Keratinocyte (primary cell): Measurements from ENCODE around the gene SH2B2. TPM values are rescaled to one million over a fixed set of nuclear protein-coding genes. Genes with fewer than 3 reads are reported as not detected.

Source experiments
- DNase-seq: peaks from one replicate; pipeline ENCODE4 v3.0.0-alpha.2; 2011; ENCODE audit warnings: low read depth, missing footprints, low spot score
- FAIRE-seq: peaks from 2 replicates; lab custom pipeline; 2011; peaks lifted over from hg19 to GRCh38; lab: Jason Lieb, UNC
- H2AFZ ChIP-seq: 2 replicates; pipeline ENCODE4 v1.6.0; 2012; ENCODE audit warnings: low read length, control low read depth, inconsistent platforms; ENCODE audit not compliant: control insufficient read depth
- H3K27ac ChIP-seq: 2 replicates; pipeline ENCODE4 v1.5.1; 2011; ENCODE audit warnings: low read length; ENCODE audit not compliant: control insufficient read depth, insufficient read depth
- H3K27me3 ChIP-seq: 3 replicates; pipeline ENCODE4 v1.6.0; 2011; ENCODE audit warnings: low read length; ENCODE audit not compliant: control insufficient read depth, insufficient read depth; ENCODE audit errors: extremely low read depth
- H3K36me3 ChIP-seq, 2 experiments: 2 replicates in 1 of 2; 3 replicates in 1 of 2; pipeline ENCODE4 v1.5.1; 2011; ENCODE audit warnings: low read length in 2 of 2, mild to moderate bottlenecking in 1 of 2; ENCODE audit not compliant: control insufficient read depth in 2 of 2, insufficient read depth in 2 of 2; ENCODE audit errors: extremely low read depth in 1 of 2
- H3K4me1 ChIP-seq: 3 replicates; pipeline ENCODE4 v1.5.1; 2011; ENCODE audit warnings: low read length; ENCODE audit not compliant: control insufficient read depth, insufficient read depth; ENCODE audit errors: extremely low read depth
- H3K4me2 ChIP-seq: 3 replicates; pipeline ENCODE4 v1.6.0; 2011; ENCODE audit warnings: low read depth, low read length; ENCODE audit not compliant: control insufficient read depth, insufficient read depth; ENCODE audit errors: extremely low read depth
- H3K4me3 ChIP-seq, 3 experiments: fragments of 200-600 bp in 1 of 3; sonication (generic) in 1 of 3; 2 replicates in 2 of 3; 3 replicates in 1 of 3; pipeline ENCODE4 v1.5.1; 2011 to 2016; ENCODE audit warnings: low read length in 3 of 3, mild to moderate bottlenecking in 3 of 3, control low read depth in 2 of 3, inconsistent platforms in 1 of 3, low read depth in 1 of 3, mixed read lengths in 1 of 3, mixed run types in 1 of 3, moderate library complexity in 1 of 3; ENCODE audit not compliant: control insufficient read depth in 2 of 3, insufficient read depth in 2 of 3; ENCODE audit errors: extremely low read depth in 1 of 3
- H3K79me2 ChIP-seq: 2 replicates; pipeline ENCODE4 v1.6.0; 2012; ENCODE audit warnings: low read length; ENCODE audit not compliant: control insufficient read depth, insufficient read depth
- H3K9ac ChIP-seq: 3 replicates; pipeline ENCODE4 v1.6.0; 2011; ENCODE audit warnings: low read length; ENCODE audit not compliant: control insufficient read depth, insufficient read depth; ENCODE audit errors: extremely low read depth
- H3K9me1 ChIP-seq: 3 replicates; pipeline ENCODE4 v1.6.0; 2011; ENCODE audit warnings: low read length; ENCODE audit not compliant: control insufficient read depth, insufficient read depth; ENCODE audit errors: extremely low read depth
- H3K9me3 ChIP-seq: 2 replicates; pipeline ENCODE4 v1.5.1; 2012; ENCODE audit warnings: low read depth, low read length; ENCODE audit not compliant: control insufficient read depth
- H4K20me1 ChIP-seq: 3 replicates; pipeline ENCODE4 v1.6.0; 2011; ENCODE audit warnings: low read length; ENCODE audit not compliant: control insufficient read depth, insufficient read depth; ENCODE audit errors: extremely low read depth
- CTCF ChIP-seq, 3 experiments: IDR thresholded peaks in 1 of 3; conservative IDR thresholded peaks in 1 of 3; optimal IDR thresholded peaks in 1 of 3; 2 replicates in 2 of 3; 3 replicates in 1 of 3; pipeline versions ENCODE3 to v1.5.1; 2011; ENCODE audit warnings: low read length in 3 of 3, mild to moderate bottlenecking in 3 of 3, moderate library complexity in 2 of 3, control low read depth in 1 of 3, inconsistent platforms in 1 of 3; ENCODE audit not compliant: insufficient read depth in 2 of 3; ENCODE audit errors: extremely low read depth in 1 of 3
- EZH2 ChIP-seq: IDR thresholded peaks from one replicate; pipeline ENCODE4 v1.6.1; 2012; ENCODE audit warnings: inconsistent platforms, mild to moderate bottlenecking, low read length, moderate library complexity
- dilution Hi-C: fragments of 300-500 bp; cut with MboI; formaldehyde crosslinking; loops from one replicate; pipeline ENCODE4 v1.7.0; 2020; ENCODE audit warnings: low sequenced_read_pairs; ENCODE audit not compliant: extremely low pct_ligation_motif_present
- polyA plus RNA-seq, 5 experiments: library from polyadenylated mRNA; depleted of rRNA in 3 of 5; stranded (reverse) in 3 of 5; stranded (forward) in 1 of 5; unstranded in 1 of 5; fragments of >200 nt; gene quantifications; 1 replicate in 1 of 5; 2 replicates in 3 of 5; 3 replicates in 1 of 5; pipeline versions ENCODE4 v1.2.1 to v1.2.3, GENCODE V29; 2011 to 2012; ENCODE audit warnings: missing spikeins in 2 of 5, low read depth in 1 of 5, low replicate concordance in 1 of 5

SH2B2 gene
- polyA plus RNA-seq, 1 donor (not counting 4 experiments of a cell fraction or from before 2014, with no cell fraction given): 0.59 TPM

- DNase-seq (no peak), FAIRE-seq (no peak)
- Histone ChIP-seq H3K9me1 (no peaks in the 10 kb centered on the region), H3K27me3 (no peaks in the 10 kb centered on the region), H3K9ac (no peak overlapping the region), H3K27ac (no peak overlapping the region), H3K9me3 (no peaks in the 10 kb centered on the region), H2AFZ (no peak overlapping the region), H3K4me2 (no peak overlapping the region), H3K79me2 (no peaks in the 10 kb centered on the region), H4K20me1 (no peaks in the 10 kb centered on the region), H3K4me3 (no peak overlapping the region), H3K36me3 (no peaks in the 10 kb centered on the region), H3K4me1 (peaks cover 4% of the 10 kb centered on the region)
- dilution Hi-C loops: no loop called here
- TF ChIP-seq CTCF (optimal IDR thresholded peaks at IDR 0.05 in 1 of 3, IDR thresholded peaks at IDR 0.05 in 1 of 3, conservative IDR thresholded peaks at IDR 0.05 in 1 of 3; ENCODE audit: extremely low read depth in 1 of 3, insufficient read depth in 2 of 3, low read length in 3 of 3): no peak
- no peak for TF ChIP-seq EZH2
Measured at GRCh38 chr7:102275123-102275703, 11.5 kb upstream of the SH2B2 start.

GRCh38 chr7:102277901-102278300, 8.8 kb upstream of the SH2B2 start:
- no peaks in the 10 kb centered on the region for H3K4me1 ChIP-seq

More at GRCh38 chr7:102277901-102278300, 8.8 kb upstream of the SH2B2 start:
- H4K20me1 ChIP-seq: no peaks in the 10 kb centered on the region
- dilution Hi-C loops: no loop called here
- H3K9ac ChIP-seq: no peak overlapping the region
- no peak for TF ChIP-seq CTCF (optimal IDR thresholded peaks at IDR 0.05 in 1 of 3, IDR thresholded peaks at IDR 0.05 in 1 of 3, conservative IDR thresholded peaks at IDR 0.05 in 1 of 3; ENCODE audit: extremely low read depth in 1 of 3, insufficient read depth in 2 of 3, low read length in 3 of 3)
- TF ChIP-seq EZH2: no peak
- H3K27me3 ChIP-seq: no peaks in the 10 kb centered on the region
- H3K4me2 ChIP-seq: no peak overlapping the region
- H3K4me3 ChIP-seq: no peak overlapping the region
- FAIRE-seq: no peak
- H3K9me1 ChIP-seq: no peaks in the 10 kb centered on the region
- H2AFZ ChIP-seq: no peak overlapping the region
- H3K27ac ChIP-seq: no peak overlapping the region
- H3K79me2 ChIP-seq: no peaks in the 10 kb centered on the region
- no peak for DNase-seq
- H3K9me3 ChIP-seq: no peaks in the 10 kb centered on the region
- H3K36me3 ChIP-seq: no peaks in the 10 kb centered on the region
